Epithelial cell of prostate (primary cell): ENCODE measurements around the gene GPR27.

Experiments
- DNase-seq: peaks from one replicate; pipeline ENCODE4 v3.0.0-alpha.2; 2011; ENCODE audit warnings: low read depth, low spot score
- H3K27ac ChIP-seq: fragments of 450-650 bp; 2 replicates; pipeline ENCODE4 v1.5.1; 2017; ENCODE audit warnings: mild to moderate bottlenecking

The GPR27 gene

GRCh38 chr3:71784201-71784913 lies 30.7 kb downstream of the GPR27 start:
- no peak for DNase-seq
- no peak overlapping the region for H3K27ac ChIP-seq

GRCh38 chr3:71784914-71785531 lies 31.4 kb downstream of the GPR27 start, which contains the start of gene PROK2:
Gene PROK2 (minus strand): TSS chr3:71785148. CDS start chr3:71785052, 96 bp downstream.
- DNase-seq: no peak

GRCh38 chr3:71785532-71786216 lies 32.0 kb downstream of the GPR27 start:
- no peak overlapping the region for H3K27ac ChIP-seq
- no peak for DNase-seq

More at GRCh38 chr3:71784914-71785531, 31.4 kb downstream of the GPR27 start, which contains the start of gene PROK2:
- no peak within 1 kb of the TSS for H3K27ac ChIP-seq

GRCh38 chr3:71786217-71786549 lies 32.5 kb downstream of the GPR27 start:
- no peak for DNase-seq
- H3K27ac ChIP-seq: no peak overlapping the region

- no peak for DNase-seq
- H3K27ac ChIP-seq: no peak overlapping the region
Measured at GRCh38 chr3:71786551-71786950, 32.9 kb downstream of the GPR27 start.

- no peak for DNase-seq
- H3K27ac ChIP-seq: no peak overlapping the region
Measured at GRCh38 chr3:71787851-71788405, 34.3 kb downstream of the GPR27 start.

GRCh38 chr3:71789922-71790321 lies 36.3 kb downstream of the GPR27 start:
- no peak for DNase-seq
- H3K27ac ChIP-seq: no peak overlapping the region

GRCh38 chr3:71791634-71792033 lies 38.0 kb downstream of the GPR27 start:
- H3K27ac ChIP-seq: no peak overlapping the region
- DNase-seq: no peak

GRCh38 chr3:71796290-71796689 lies 42.6 kb downstream of the GPR27 start:
- no peak for DNase-seq
- no peak overlapping the region for H3K27ac ChIP-seq

GRCh38 chr3:71797455-71797854 lies 43.8 kb downstream of the GPR27 start:
- no peak overlapping the region for H3K27ac ChIP-seq
- DNase-seq: no peak

- DNase-seq: no peak
- no peak overlapping the region for H3K27ac ChIP-seq
Measured at GRCh38 chr3:71800023-71800422, 46.4 kb downstream of the GPR27 start.

GRCh38 chr3:71801986-71802385 lies 48.3 kb downstream of the GPR27 start:
- H3K27ac ChIP-seq: no peak overlapping the region
- no peak for DNase-seq

- no peak overlapping the region for H3K27ac ChIP-seq
Measured at GRCh38 chr3:71803248-71803647, 49.6 kb downstream of the GPR27 start.

GRCh38 chr3:71805199-71805598 lies 51.5 kb downstream of the GPR27 start:
- no peak overlapping the region for H3K27ac ChIP-seq
- DNase-seq: no peak

More at GRCh38 chr3:71803248-71803647, 49.6 kb downstream of the GPR27 start:
- no peak for DNase-seq

- DNase-seq: no peak
- H3K27ac ChIP-seq: no peak overlapping the region
Measured at GRCh38 chr3:71805691-71806090, 52.0 kb downstream of the GPR27 start.
